ENCODE measurements around the gene RIBC1.
"Not testable (repeated sequence)": the region's sequence is repeated elsewhere in the genome, so short reads cannot be mapped to it uniquely, and the experiment has no call there.

The RIBC1 gene

GRCh38 chrX:53422861-53423306 lies at the start of gene RIBC1:
TSS of gene RIBC1 (plus strand) at chrX:53422873. CDS start at chrX:53426277, 3,404 bp downstream.
- DNase-seq (ENCODE audit: low spot score) = no peak

- no peak for DNase-seq (ENCODE audit: low spot score)
Observed at GRCh38 chrX:53373307-53373706, 49.4 kb upstream of the RIBC1 start.

GRCh38 chrX:53374222-53374820 lies 48.4 kb upstream of the RIBC1 start:
- DNase-seq (ENCODE audit: low spot score) = no peak

DNA sequence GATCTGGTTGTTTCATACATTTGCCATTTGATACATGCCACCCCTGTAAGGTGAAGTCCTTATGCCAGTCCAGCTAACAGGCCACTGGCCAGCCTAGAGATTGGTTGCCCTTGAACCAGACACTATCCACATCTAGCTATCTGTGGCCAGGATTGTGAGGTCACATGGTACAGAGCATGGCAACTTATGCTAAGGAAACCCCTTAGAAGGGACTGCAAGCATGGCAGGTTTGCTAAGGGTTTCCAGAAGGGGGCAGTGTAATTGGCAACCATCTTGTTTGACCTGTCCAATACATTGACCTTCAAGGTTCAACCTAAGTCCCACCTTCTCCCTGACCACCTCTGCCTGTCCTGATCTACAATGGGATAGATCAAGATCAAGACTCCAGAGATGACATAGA lies 47.8 kb upstream of the RIBC1 start:
- no peak for DNase-seq (ENCODE audit: low spot score)

GRCh38 chrX:53376888-53377287 lies 45.8 kb upstream of the RIBC1 start:
- no peak for DNase-seq (ENCODE audit: low spot score)

GRCh38 chrX:53377464-53377863 lies 45.2 kb upstream of the RIBC1 start:
- no peak for DNase-seq (ENCODE audit: low spot score)

DNA sequence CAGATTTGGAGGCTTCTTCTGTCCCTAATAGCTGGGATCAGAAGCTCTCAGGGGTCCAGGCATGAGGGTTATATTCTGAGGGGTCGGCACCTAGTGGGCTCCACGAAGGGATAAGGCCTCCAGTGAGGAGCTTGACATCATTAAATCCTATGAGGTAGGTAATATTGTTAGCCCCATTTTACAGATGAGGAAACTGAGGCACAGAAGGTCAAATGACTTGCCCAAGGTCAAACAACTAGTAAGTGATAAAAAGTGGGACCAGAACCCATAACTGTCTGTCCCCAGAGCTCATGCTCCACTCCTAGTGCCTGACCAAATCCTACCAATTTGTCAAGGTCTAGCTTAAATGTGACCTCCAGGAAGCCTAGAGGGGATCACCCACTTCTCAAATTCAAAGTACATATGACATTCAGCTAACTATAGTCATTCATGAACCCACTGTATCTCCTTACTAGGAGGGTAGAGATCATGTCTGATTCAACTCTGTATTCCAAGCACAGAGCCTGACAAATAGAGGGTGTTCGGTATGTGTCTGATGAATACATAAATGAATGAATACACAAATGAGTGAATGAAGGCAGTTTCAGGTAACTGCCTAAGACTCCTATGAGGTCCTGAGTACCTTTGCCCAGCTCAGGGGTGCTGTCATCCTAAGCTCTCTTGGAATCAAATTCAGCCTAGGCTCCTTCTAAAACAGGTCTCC lies 43.5 kb upstream of the RIBC1 start:
- DNase-seq (ENCODE audit: low spot score) = no peak

- DNase-seq (ENCODE audit: low spot score) = no peak
Observed at GRCh38 chrX:53379747-53380146, 42.9 kb upstream of the RIBC1 start.

GRCh38 chrX:53383376-53384076 lies 39.1 kb upstream of the RIBC1 start:
- peak; percentile 76 for DNase-seq (ENCODE audit: low spot score)

DNA sequence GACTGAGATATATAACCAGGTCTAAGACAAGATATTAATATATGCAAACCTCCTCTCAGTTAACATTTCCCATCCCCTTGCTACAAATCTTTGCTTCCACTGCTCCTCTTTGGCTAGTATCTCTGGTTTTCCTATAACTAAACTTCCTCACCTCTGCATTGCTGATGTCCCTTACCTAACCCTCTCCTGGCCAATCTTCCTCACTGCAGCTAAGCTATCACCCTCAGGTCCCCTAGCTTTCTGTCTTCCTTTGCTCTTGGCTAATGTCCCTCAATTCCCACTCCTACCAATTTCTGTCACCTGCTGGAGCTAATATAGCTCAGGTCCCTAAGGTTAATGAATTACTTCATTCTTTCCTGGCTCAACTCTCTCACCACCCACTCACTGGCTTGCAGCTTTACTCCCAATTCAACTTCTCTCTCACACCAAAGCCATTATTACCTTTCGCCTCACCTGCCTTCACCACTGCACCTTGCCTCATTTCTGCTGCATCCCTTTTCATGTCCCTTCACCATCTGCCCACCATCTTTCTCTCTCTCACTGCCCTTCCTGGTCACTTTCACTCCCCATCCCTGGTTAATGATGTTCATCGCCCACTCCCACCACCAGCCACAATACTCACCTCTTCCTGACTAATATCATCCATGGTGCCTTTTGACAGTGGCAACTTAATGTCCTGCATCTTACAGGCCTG lies 26.9 kb upstream of the RIBC1 start:
- no peak for DNase-seq (ENCODE audit: low spot score)

DNA sequence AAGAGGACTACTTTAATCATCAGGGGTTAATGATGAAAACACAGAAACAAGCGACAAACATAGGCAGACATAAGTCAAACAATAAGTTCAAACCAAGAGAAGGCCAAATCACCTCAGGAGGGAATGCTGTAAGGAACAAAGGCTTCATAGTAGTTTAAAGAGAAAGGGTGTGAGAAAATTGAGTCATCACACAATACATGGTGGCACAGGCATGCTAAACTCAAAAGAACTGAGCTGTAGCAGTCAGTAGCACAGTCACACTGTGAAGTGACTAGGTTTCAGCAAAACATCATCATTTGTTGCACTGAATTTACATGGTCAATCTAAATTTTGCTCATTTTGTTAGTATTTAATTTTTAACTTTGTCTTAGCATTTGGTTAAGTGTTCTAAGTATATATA lies 24.5 kb upstream of the RIBC1 start:
- no peak for DNase-seq (ENCODE audit: low spot score)

GRCh38 chrX:53403535-53403934 lies 19.1 kb upstream of the RIBC1 start:
- no peak for DNase-seq (ENCODE audit: low spot score)

DNA sequence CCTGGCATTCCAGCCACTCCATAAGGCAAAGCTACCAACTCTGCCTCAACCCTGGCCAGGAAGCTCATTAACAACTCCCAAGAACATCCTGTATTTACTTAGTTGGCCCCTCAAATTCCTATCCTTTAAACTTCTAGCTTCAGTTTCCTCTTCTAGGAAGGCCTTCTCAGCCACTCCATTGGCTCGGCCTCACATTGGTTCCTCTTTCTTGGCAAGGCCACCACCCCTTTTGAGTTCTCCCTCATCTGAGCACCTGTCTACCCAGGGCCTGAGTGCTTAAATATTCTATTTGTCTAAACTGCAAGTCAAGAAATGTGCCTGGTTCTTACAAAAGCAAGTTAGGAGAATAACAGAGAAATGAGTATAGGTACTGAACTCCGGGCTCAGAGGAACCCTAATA lies 10.2 kb upstream of the RIBC1 start:
- no peak for DNase-seq (ENCODE audit: low spot score)

DNA sequence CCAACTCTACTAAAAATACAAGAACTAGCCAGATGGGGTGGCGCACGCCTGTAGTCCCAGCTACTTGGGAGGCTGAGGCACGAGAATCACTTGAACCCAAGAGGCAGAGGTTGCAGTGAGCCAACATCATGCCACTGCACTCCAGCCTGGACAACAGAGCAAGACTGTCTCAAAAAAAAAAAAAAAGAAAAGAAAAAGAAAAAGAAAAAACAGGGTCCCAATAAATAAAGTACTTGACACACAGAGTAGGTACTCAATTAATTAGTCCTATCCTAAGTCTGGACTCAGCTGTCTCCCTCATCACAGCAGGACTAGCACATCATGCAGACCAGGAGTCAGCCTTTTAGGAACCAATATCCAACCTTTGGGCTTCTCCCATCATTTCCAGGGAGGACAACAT lies 2.3 kb upstream of the RIBC1 start:
- DNase-seq (ENCODE audit: low spot score) = not testable (repeated sequence)

- no peak for DNase-seq (ENCODE audit: low spot score)
Observed at GRCh38 chrX:53421125-53421524, 1.5 kb upstream of the RIBC1 start.

DNA sequence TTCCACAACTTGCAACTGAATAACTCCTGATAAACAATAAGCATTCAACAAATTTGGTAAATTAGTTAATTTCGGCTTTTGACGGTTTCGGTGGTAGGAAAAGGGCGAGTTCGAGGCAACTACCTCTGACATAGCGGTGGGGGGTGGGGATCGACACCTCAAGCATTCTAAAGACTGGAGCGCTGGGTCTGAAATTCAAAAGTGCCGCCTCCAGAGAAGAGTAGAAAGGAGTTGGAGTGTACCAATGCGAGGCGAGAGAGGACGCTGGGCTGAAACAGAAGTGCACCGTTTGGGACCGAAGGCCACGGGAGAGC lies 944 bp upstream of the RIBC1 start:
- no peak for DNase-seq (ENCODE audit: low spot score)

- peak; percentile 96 for DNase-seq (ENCODE audit: low spot score)
Observed at GRCh38 chrX:53422086-53422860, 400 bp upstream of the RIBC1 start, which contains the start of gene SMC1A. TSS of gene SMC1A (minus strand) at chrX:53422654. CDS start at chrX:53422600, 54 bp downstream.

GRCh38 chrX:53429755-53430154 lies 7.1 kb downstream of the RIBC1 start:
- DNase-seq (ENCODE audit: low spot score) = no peak

DNA sequence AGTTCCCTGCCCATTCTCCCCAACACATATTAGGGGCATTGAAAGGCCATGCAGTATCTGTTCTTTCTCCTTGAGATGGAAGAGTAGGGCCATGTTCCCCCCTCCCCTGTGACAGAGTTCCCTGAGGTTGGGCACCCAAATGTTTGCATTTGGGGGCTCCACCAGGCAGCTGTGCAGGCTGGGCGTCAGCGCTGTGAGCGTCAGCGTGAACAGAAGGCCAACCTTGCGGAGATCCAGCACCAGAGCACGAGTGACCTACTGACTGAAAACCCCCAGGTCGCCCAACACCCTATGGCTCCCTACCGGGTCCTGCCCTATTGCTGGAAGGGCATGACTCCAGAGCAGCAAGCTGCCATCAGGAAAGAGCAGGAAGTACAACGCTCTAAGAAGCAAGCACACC lies 7.6 kb downstream of the RIBC1 start:
- DNase-seq (ENCODE audit: low spot score) = no peak

DNA sequence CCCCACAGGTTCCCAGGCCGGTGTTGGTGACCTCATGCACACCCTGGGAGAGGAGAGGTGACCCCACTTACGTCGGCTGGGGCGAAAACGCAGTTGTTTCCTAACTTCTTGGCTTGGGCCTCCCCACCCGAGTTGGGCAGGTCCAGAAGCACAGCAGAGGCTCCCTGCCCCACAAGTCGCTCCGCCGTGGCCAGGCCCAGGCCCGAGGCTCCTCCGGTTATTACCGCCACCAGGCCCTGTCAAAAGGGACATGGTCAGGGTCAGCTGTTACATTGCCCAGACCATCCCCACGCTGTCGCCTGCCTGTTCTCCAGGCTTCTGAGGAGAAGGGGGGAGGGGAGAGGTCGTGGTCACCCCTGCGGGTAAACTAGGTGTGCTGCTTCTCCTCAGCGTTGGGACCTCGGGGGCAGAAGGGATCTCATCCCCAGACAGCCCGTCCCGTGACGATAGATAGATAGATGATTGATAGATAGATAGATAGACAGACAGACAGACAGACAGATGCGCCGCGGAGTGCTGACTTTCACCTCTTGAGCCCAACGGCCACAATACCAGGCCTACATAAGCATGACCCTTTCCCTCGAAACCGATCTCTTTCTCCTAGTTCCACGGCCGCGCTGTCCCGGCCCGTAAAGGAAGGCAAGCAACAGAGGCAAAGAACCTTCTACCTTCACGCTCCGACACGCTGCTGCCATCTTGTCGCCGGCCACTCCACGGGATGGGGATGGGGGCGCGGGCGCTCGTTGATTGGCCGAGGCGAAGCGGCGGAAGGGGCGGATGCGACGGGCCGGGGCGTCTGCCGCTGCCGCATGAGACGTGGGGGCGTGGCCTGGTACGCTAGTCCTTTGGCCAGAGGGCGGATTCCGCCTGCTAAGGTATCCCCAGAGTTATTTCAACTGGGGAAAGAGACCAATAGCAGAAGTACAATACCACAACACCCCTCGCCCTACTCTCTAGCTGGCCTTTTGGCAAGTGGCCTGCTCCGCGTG lies 11.3 kb downstream of the RIBC1 start, which contains the start of gene HSD17B10:
TSS of gene HSD17B10 (minus strand) at position 720 of the 989 bp plus-strand sequence. CDS start at position 695, 25 bp downstream.
- peak; percentile 86 for DNase-seq (ENCODE audit: low spot score)
